GM12878 (cell line): Measurements from ENCODE around the gene EEF2. TPM values are rescaled to one million over a fixed set of nuclear protein-coding genes. Genes with fewer than 3 reads are reported as not detected.
"Not testable (repeated sequence)": the region's sequence is repeated elsewhere in the genome, so short reads cannot be mapped to it uniquely, and the experiment has no call there.

ENCODE experiments used
- ATAC-seq: fragments of 200-7000 bp; cut with Tn5 transposase; 3 replicates; pipeline ENCODE4 v1.9.1; 2020; ENCODE audit warnings: mild to moderate bottlenecking, moderate library complexity
- BruUV-seq: library from RNA; stranded (reverse); fragments of 400-500 nt; replicated peaks from 2 replicates; lab custom pipeline; 2021; lab: Mats Ljungman, UMichigan
- CTCF ChIA-PET: fragments of 300-600 bp; sonication (Branson Sonifier 250); formaldehyde crosslinking; extraction: SDS; loops from one replicate; lab custom pipeline; 2021; ENCODE audit warnings: inconsistent platforms; lab: Yijun Ruan, JAX
- POLR2A ChIA-PET: fragments of 350-600 bp; formaldehyde crosslinking; extraction: SDS; loops from one replicate; lab custom pipeline; 2021; ENCODE audit warnings: inconsistent platforms; lab: Charles Lee
- RAD21 ChIA-PET: fragments of 300-600 bp; sonication (Branson Sonifier 250); formaldehyde crosslinking; loops from one replicate; lab custom pipeline; 2023; ENCODE audit warnings: antibody characterized with exemption; ENCODE audit not compliant: unreplicated experiment; lab: Charles Lee
- SMC1A ChIA-PET: fragments of 300-600 bp; sonication (Branson Sonifier 250); formaldehyde crosslinking; loops from one replicate; lab custom pipeline; 2023; ENCODE audit not compliant: unreplicated experiment, uncharacterized antibody; lab: Charles Lee
- DNase-seq: peaks from one replicate; pipeline ENCODE4 v3.0.0-alpha.2; 2011; ENCODE audit warnings: low read depth, low spot score
- FAIRE-seq: peaks from 3 replicates; lab custom pipeline; 2011; peaks lifted over from hg19 to GRCh38; lab: Jason Lieb, UNC
- H2AFZ ChIP-seq: 2 replicates; pipeline ENCODE4 v1.6.0; 2011; ENCODE audit warnings: low read depth, low read length, control low read depth; ENCODE audit not compliant: control insufficient read depth
- H3K27ac ChIP-seq: 2 replicates; pipeline ENCODE4 v1.5.1; 2011; ENCODE audit warnings: control low read depth; ENCODE audit not compliant: control insufficient read depth, insufficient read depth
- H3K27me3 ChIP-seq, 2 experiments: replicated peaks in 1 of 2; 2 replicates each; pipeline versions ENCODE4 v1.6.0 to v1.6.1; 2011; ENCODE audit warnings: low read length in 1 of 2; ENCODE audit not compliant: control insufficient read depth in 2 of 2, insufficient read depth in 2 of 2
- H3K36me3 ChIP-seq, 2 experiments: 2 replicates each; pipeline ENCODE4 v1.5.1; 2011; ENCODE audit warnings: low read length in 1 of 2; ENCODE audit not compliant: control insufficient read depth in 2 of 2, insufficient read depth in 2 of 2
- H3K4me1 ChIP-seq: 2 replicates; pipeline ENCODE4 v1.6.1; 2011; ENCODE audit warnings: mild to moderate bottlenecking, low read length, moderate library complexity, mixed read lengths; ENCODE audit not compliant: control insufficient read depth, insufficient read depth
- H3K4me2 ChIP-seq: 2 replicates; pipeline ENCODE4 v1.6.0; 2011; ENCODE audit warnings: control low read depth; ENCODE audit not compliant: control insufficient read depth, insufficient read depth
- H3K4me3 ChIP-seq: fragments of 200-600 bp; sonication (generic); 2 replicates; pipeline ENCODE4 v1.5.1; 2016
- H3K79me2 ChIP-seq: 2 replicates; pipeline ENCODE4 v1.6.0; 2011; ENCODE audit warnings: low read length; ENCODE audit not compliant: control insufficient read depth, insufficient read depth
- H3K9ac ChIP-seq: 2 replicates; pipeline ENCODE4 v1.8.0; 2011; ENCODE audit warnings: low read length, control low read depth, mixed read lengths; ENCODE audit not compliant: control insufficient read depth, insufficient read depth
- H3K9me3 ChIP-seq: replicated peaks from 3 replicates; pipeline ENCODE4 v1.5.1; 2011; ENCODE audit warnings: mild to moderate bottlenecking, low read length; ENCODE audit not compliant: control insufficient read depth, insufficient read depth
- H4K20me1 ChIP-seq: 2 replicates; pipeline ENCODE4 v1.6.0; 2011; ENCODE audit not compliant: control insufficient read depth, insufficient read depth
- KAT2A ChIP-seq: conservative IDR thresholded peaks from 2 replicates; pipeline ENCODE4 v1.6.1; 2011; ENCODE audit warnings: low read depth, low read length; ENCODE audit not compliant: control insufficient read depth
- NR2C2 ChIP-seq: IDR thresholded peaks from 2 replicates; pipeline ENCODE4 v1.6.1; 2011; ENCODE audit warnings: borderline replicate concordance, low read depth; ENCODE audit not compliant: control insufficient read depth, insufficient read length
- RELA ChIP-seq: fragments of 450-650 bp; IDR thresholded peaks from 2 replicates; pipeline ENCODE4 v1.8.0; 2014; ENCODE audit warnings: borderline replicate concordance; ENCODE audit not compliant: partially characterized antibody
- RUNX3 ChIP-seq: IDR thresholded peaks from 2 replicates; pipeline ENCODE4 v1.6.1; 2012; ENCODE audit warnings: low read length, inconsistent platforms
- SP1 ChIP-seq: IDR thresholded peaks from one replicate; pipeline ENCODE4 v1.6.1; 2011; ENCODE audit warnings: low read depth, low read length
- YBX1 ChIP-seq: fragments of 450-650 bp; IDR thresholded peaks from 2 replicates; pipeline ENCODE4 v1.6.1; 2016; ENCODE audit warnings: antibody characterized with exemption
- YY1 ChIP-seq: IDR thresholded peaks from 2 replicates; pipeline ENCODE4 v1.6.1; 2011; ENCODE audit warnings: low read depth, mild to moderate bottlenecking, low read length
- ZNF207 ChIP-seq: fragments of 450-650 bp; IDR thresholded peaks from 2 replicates; pipeline ENCODE4 v1.6.1; 2014; ENCODE audit warnings: antibody characterized with exemption, mild to moderate bottlenecking, borderline replicate concordance
- WGBS: methylation state at CpG from one replicate; pipeline ENCODE4 v1.1.6; 2016; ENCODE audit warnings: low lambda C conversion rate; ENCODE audit not compliant: insufficient replicate concordance, insufficient coverage; ENCODE audit errors: missing lambda C conversion rate; 5-methylcytosine and 5-hydroxymethylcytosine counted together
- in situ Hi-C: fragments of 300-500 bp; cut with MboI; formaldehyde crosslinking; loops from 9 replicates; pipeline ENCODE4 v1.14.3; 2018; ENCODE audit warnings: mixed read lengths
- intact Hi-C: fragments of 100-400 bp; cut with micrococcal nuclease; formaldehyde crosslinking; loops from one replicate; pipeline ENCODE4 v1.14.2; 2022; ENCODE audit not compliant: unreplicated experiment
- polyA plus RNA-seq, 11 experiments: library from polyadenylated mRNA; depleted of rRNA in 4 of 11; unstranded in 6 of 11; stranded (reverse) in 5 of 11; fragments of >200 nt; fragmentation: Nextera tagmentation in 4 of 11; fragmentation: Illumina TruSeq in 1 of 11; extraction: Ambion mirVana in 4 of 11; extraction: Trizol in 1 of 11; gene quantifications; 1 replicate in 1 of 11; 2 replicates in 10 of 11; pipeline versions ENCODE4 v1.2.1 to v1.2.3, GENCODE V29; 2011 to 2016; ENCODE audit warnings: inconsistent platforms in 2 of 11, missing spikeins in 2 of 11, low read depth in 1 of 11
- total RNA-seq, 4 experiments: library from RNA; depleted of rRNA in 3 of 4; stranded (reverse); fragments of >200 nt in 3 of 4; fragmentation: Illumina TruSeq in 1 of 4; extraction: Trizol in 1 of 4; gene quantifications; 2 replicates each; pipeline versions ENCODE4 v1.2.1 to v1.2.3, GENCODE V29; 2013 to 2021
- TF ChIP-seq, protein P1 (sequence below): fragments of 450-650 bp; IDR thresholded peaks from 2 replicates; pipeline ENCODE4 v1.6.1; 2018; ENCODE audit warnings: borderline replicate concordance, mild to moderate bottlenecking; ENCODE audit not compliant: partially characterized antibody
- TF ChIP-seq, protein P2 (sequence below): fragments of 450-650 bp; formaldehyde crosslinking; IDR thresholded peaks from 2 replicates; pipeline ENCODE4 v1.5.0; 2022; ENCODE audit warnings: mild to moderate bottlenecking, missing genetic modification characterization

Gene EEF2
- total and polyA plus RNA-seq, 10 of the 15 experiments (the other 5 are each of a cell fraction or from before 2014, with no cell fraction given), result 280 to 3,491 (median 1,305) TPM

DNA sequence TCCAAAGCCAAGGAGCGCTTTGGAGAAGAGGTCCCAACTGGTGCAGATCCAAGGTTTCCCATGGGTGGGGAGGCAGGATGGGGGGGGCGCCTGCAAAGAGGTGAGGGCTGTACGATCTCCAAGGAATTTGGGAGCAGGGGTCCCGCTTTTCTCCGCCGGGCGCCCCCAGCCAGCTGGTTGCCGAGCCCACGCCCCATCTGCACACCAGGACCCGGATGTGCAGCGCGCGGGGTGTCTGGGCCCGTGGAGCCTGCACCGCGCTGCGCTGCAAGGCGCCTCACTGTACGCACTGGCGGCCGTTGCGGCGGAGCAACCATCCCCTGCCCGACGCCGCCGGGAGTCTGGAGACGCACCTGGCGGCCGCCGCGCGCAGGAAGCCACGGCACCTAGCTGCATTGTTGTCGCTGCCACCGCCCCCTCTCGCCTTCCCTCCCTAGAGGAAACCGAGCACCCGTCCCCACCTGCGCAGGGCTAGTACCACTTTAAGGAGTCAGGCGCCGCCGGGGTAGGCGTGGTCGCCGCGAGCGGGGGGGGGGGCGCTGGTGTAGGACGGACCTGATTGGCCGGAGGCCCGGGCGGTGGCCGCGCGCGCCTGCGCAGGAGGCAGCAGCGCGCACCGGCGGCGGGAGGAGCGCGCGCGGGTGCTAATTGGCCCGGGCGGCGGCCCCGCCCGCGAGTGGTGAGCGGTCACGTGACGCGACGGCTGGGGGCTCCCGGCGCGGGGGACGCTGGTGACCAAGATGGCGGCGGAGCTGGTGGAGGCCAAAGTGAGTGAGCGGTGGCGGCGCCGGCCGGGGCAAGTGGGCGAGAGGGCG is 22.0 kb upstream of the EEF2 start, which contains the start of gene PIAS4 (continued):
- TF ChIP-seq, protein P1, sequence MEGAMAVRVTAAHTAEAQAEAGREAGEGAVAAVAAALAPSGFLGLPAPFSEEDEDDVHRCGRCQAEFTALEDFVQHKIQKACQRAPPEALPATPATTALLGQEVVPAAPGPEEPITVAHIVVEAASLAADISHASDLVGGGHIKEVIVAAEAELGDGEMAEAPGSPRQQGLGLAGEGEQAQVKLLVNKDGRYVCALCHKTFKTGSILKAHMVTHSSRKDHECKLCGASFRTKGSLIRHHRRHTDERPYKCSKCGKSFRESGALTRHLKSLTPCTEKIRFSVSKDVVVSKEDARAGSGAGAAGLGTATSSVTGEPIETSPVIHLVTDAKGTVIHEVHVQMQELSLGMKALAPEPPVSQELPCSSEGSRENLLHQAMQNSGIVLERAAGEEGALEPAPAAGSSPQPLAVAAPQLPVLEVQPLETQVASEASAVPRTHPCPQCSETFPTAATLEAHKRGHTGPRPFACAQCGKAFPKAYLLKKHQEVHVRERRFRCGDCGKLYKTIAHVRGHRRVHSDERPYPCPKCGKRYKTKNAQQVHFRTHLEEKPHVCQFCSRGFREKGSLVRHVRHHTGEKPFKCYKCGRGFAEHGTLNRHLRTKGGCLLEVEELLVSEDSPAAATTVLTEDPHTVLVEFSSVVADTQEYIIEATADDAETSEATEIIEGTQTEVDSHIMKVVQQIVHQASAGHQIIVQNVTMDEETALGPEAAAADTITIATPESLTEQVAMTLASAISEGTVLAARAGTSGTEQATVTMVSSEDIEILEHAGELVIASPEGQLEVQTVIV, result peak; percentile 47
- TF ChIP-seq KAT2A, result no peak
- no peak for TF ChIP-seq NR2C2
- TF ChIP-seq YBX1, result no peak
- TF ChIP-seq, protein P2, sequence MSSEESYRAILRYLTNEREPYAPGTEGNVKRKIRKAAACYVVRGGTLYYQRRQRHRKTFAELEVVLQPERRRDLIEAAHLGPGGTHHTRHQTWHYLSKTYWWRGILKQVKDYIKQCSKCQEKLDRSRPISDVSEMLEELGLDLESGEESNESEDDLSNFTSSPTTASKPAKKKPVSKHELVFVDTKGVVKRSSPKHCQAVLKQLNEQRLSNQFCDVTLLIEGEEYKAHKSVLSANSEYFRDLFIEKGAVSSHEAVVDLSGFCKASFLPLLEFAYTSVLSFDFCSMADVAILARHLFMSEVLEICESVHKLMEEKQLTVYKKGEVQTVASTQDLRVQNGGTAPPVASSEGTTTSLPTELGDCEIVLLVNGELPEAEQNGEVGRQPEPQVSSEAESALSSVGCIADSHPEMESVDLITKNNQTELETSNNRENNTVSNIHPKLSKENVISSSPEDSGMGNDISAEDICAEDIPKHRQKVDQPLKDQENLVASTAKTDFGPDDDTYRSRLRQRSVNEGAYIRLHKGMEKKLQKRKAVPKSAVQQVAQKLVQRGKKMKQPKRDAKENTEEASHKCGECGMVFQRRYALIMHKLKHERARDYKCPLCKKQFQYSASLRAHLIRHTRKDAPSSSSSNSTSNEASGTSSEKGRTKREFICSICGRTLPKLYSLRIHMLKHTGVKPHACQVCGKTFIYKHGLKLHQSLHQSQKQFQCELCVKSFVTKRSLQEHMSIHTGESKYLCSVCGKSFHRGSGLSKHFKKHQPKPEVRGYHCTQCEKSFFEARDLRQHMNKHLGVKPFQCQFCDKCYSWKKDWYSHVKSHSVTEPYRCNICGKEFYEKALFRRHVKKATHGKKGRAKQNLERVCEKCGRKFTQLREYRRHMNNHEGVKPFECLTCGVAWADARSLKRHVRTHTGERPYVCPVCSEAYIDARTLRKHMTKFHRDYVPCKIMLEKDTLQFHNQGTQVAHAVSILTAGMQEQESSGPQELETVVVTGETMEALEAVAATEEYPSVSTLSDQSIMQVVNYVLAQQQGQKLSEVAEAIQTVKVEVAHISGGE (CRISPR knock-in tag), result peak; percentile 66
- peak; percentile 91 for TF ChIP-seq ZNF207
- peak; percentile 97 for TF ChIP-seq YY1
- TF ChIP-seq SP1, result peak; percentile 70
- TF ChIP-seq RUNX3, result no peak
- TF ChIP-seq RELA, result peak; percentile 57
- TF ChIP-seq, all 136 proteins: peak for 51

DNA sequence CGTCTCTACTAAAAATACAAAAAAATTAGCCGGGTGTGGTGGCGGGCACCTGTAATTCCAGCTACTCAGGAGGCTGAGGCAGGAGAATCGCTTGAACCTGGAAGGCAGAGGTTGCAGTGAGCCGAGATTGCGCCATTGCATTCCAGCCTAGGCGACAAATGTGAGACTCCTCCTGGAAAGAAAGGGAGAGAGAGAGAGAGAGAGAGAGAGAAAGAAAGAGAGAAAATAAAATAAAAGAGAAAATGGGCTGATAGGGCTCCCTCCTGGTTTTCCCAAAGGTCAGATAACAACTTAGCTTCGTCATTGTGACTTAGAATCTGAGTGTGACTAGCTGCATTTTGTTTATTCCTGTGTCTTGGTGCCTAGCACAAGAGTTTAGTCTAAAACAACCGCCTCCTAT is 20.2 kb upstream of the EEF2 start:
- H3K79me2 ChIP-seq, result peaks cover 28% of the 10 kb centered on the region
- ChIA-PET SMC1A (interaction anchor here (0.8 kb wide), 1 partner anchor 20 kb away, joined by 4 read pairs; the partner anchor contains the start of gene EEF2), POLR2A (interaction anchor here (0.6 to 0.7 kb wide), 3 partner anchors 13 to 119 kb away, joined by 5 to 9 read pairs (median 5); no protein-coding TSS in a partner anchor), CTCF (interaction anchor here (3.4 kb wide), 1 partner anchor 17 kb away, joined by 26 read pairs; no protein-coding TSS in a partner anchor)
- ATAC-seq, intact Hi-C loops, DNase-seq, H3K9me3 ChIP-seq, H3K36me3 ChIP-seq, H3K27me3 ChIP-seq, RAD21 ChIA-PET, in situ Hi-C loops, BruUV-seq, H2AFZ ChIP-seq, H4K20me1 ChIP-seq, H3K4me2 ChIP-seq, H3K9ac ChIP-seq, H3K4me1 ChIP-seq, H3K27ac ChIP-seq, FAIRE-seq, H3K4me3 ChIP-seq: not testable (repeated sequence)
- WGBS, result 97% methylated on average over 8 of the region's 9 CpGs
